Heart left ventricle (tissue), 16 donors: ENCODE data around the gene CACNA1S. TPM values are rescaled to one million over a fixed set of nuclear protein-coding genes. Genes with fewer than 3 reads are reported as not detected.

Experiments used
- ATAC-seq, 4 donors: fragments of 200-7000 bp; cut with Tn5 transposase; one replicate each; pipeline ENCODE4 v1.9.1; 2020 to 2022; ENCODE audit warnings: moderate library complexity in 4 of 4, mild to moderate bottlenecking in 3 of 4, moderate number of reproducible peaks in 1 of 4
- DNase-seq, 5 donors: peaks; one replicate each; pipeline ENCODE4 v3.0.0-alpha.2; 2020
- H3K27ac ChIP-seq, 12 donors: fragments of 200-600 bp; sonication (generic) in 4 of 12; one replicate each; pipeline versions ENCODE4 v1.5.0 to v1.8.0; 2016 to 2022; ENCODE audit warnings: mild to moderate bottlenecking in 2 of 12
- H3K27me3 ChIP-seq, 9 donors: fragments of 200-600 bp; sonication (generic) in 2 of 9; one replicate each; pipeline versions ENCODE4 v1.5.1 to v1.8.0; 2016 to 2022; ENCODE audit warnings: mild to moderate bottlenecking in 3 of 9
- H3K36me3 ChIP-seq, 9 donors: fragments of 200-600 bp; sonication (generic) in 2 of 9; one replicate each; pipeline versions ENCODE4 v1.5.0 to v1.8.0; 2018 to 2022; ENCODE audit warnings: mild to moderate bottlenecking in 2 of 9
- H3K4me1 ChIP-seq, 12 donors: fragments of 200-600 bp; sonication (generic) in 4 of 12; one replicate each; pipeline versions ENCODE4 v1.5.0 to v1.8.0; 2016 to 2022; ENCODE audit warnings: mild to moderate bottlenecking in 3 of 12
- H3K4me3 ChIP-seq, 12 donors: fragments of 200-600 bp; sonication (generic) in 4 of 12; one replicate each; pipeline versions ENCODE4 v1.5.0 to v1.8.0; 2017 to 2022; ENCODE audit warnings: mild to moderate bottlenecking in 9 of 12, moderate library complexity in 4 of 12
- H3K9me3 ChIP-seq, 12 donors: fragments of 200-600 bp; sonication (generic) in 4 of 12; one replicate each; pipeline versions ENCODE4 v1.5.0 to v1.8.0; 2016 to 2022; ENCODE audit warnings: mild to moderate bottlenecking in 1 of 12
- CTCF ChIP-seq, 12 donors: fragments of 200-600 bp; sonication (generic) in 4 of 12; IDR thresholded peaks; one replicate each; pipeline versions ENCODE4 v1.5.0 to v1.8.0; 2018 to 2022; ENCODE audit warnings: antibody characterized with exemption in 12 of 12, mild to moderate bottlenecking in 5 of 12
- POLR2A ChIP-seq, 2 donors: fragments of 450-650 bp; IDR thresholded peaks; one replicate each; pipeline ENCODE4 v1.6.1; 2017; ENCODE audit warnings: antibody characterized with exemption in 2 of 2, mild to moderate bottlenecking in 2 of 2, moderate library complexity in 2 of 2
- WGBS, 4 donors: extraction: QIAGEN DNeasy Blood & Tissue Kit in 2 of 4; methylation state at CpG; one replicate each; pipeline versions ENCODE4 v1.1.5 to v1.1.7; 2013 to 2018; 5-methylcytosine and 5-hydroxymethylcytosine counted together
- intact Hi-C, 10 donors: fragments of 100-400 bp; cut with DNase I; formaldehyde crosslinking; loops; one replicate each; pipeline versions ENCODE4 v1.11.1 to v1.14.2; 2022
- polyA plus RNA-seq, 2 donors: library from polyadenylated mRNA; stranded (reverse); fragments of 200-250 nt; gene quantifications; one replicate each; pipeline ENCODE4 v1.2.3, GENCODE V29; 2013
- total RNA-seq, 9 donors: library from RNA; depleted of rRNA in 2 of 9; stranded (reverse); fragments of >200 nt in 2 of 9; fragmentation: NEBNext Ultra II Directional in 3 of 9; extraction: Animal tissue kit (Norgen Biotek cat#: 25700) in 3 of 9; gene quantifications; one replicate each; pipeline versions ENCODE4 v1.1.0 to v1.2.4, GENCODE V29; 2016 to 2023
- donor health status: ischemic (EF 13 %, LVEDD 7.1; RV severe dilation, severe dysfunction).
- donor health status: healthy with polysubstance abuse.
- donor health status: DM: no; HTN: yes; CAD: no.
- donor health status: DM: no; HTN: no; CAD: no.
- donor health status: ischemic (EF 25% LVEDD 6.9; RV normal size, moderate dysfunction).
- donor health status: ischemic (EF 25% LVEDD 5.7; RV mildly dilated, moderate dysfunction).
- donor health status: healthy.
- donor health status: DM: yes; HTN: yes; CAD: no.
- donor health status: ischemic (EF 35%, LVEDD 5.7; RV mildly dilated, moderate dysfunction).
- donor health status: nonischemic (EF 11% LVEDD 7.7; RV severe dilation, severe dysfunction).
- donor health status: DM: yes; HTN: yes; CAD: no.
- donor health status: PGD.
- donor health status: ischemic (EF 29% LVEDD 5.4; RV normal size, mild dysfunction).
- donor health status: nonischemic (EF 23%, LVEDD 6.1; RV moderate dilation, normal function).

CACNA1S gene
- total and polyA plus RNA-seq, 11 donors, result not detected

DNA sequence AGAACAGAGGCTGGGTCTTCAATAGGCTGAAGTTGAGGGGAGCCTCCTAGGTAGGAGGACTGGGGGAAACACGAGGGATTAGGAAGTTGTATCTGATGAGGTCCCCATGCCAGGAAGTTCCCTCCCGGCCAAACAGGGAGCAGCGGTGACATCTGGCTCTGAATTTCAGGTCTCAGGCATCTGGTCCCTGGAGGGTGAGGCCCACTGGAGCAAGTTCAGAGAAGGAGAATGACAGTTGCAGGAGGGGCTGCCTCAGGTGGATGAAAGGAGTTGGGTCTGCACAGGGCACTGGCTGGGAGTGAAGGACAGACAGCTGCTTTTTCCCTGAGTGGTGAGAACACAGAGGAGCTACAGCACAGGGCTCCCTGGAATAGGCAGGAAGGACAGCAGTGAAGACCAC lies 32.9 kb upstream of the CACNA1S start:
- intact Hi-C loops, result no loop called here
- DNase-seq (no peak), ATAC-seq (no peak)
- 58 to 76% (median 60%) methylated on average over 3 of the region's 3 CpGs for WGBS, 4 donors
- no peaks in the 10 kb centered on the region for H3K9me3 ChIP-seq
- no peak overlapping the region for H3K4me3 ChIP-seq
- TF ChIP-seq POLR2A (IDR thresholded peaks at IDR 0.05), result no peak
- no peak for TF ChIP-seq CTCF (IDR thresholded peaks at IDR 0.05)
- no peak overlapping the region for H3K27ac ChIP-seq
- H3K36me3 ChIP-seq, result peaks cover 0 to 97% (median 82%) of the 10 kb centered on the region in 9 donors
- no peaks in the 10 kb centered on the region for H3K27me3 ChIP-seq
- H3K4me1 ChIP-seq, result peaks cover 0 to 12% (median 0%) of the 10 kb centered on the region in 12 donors

- Histone ChIP-seq H3K4me1 (peaks cover 0 to 12% (median 0%) of the 10 kb centered on the region in 12 donors), H3K4me3 (no peak overlapping the region), H3K27ac (no peak overlapping the region), H3K36me3 (peaks cover 0 to 97% (median 82%) of the 10 kb centered on the region in 9 donors), H3K9me3 (no peaks in the 10 kb centered on the region), H3K27me3 (no peaks in the 10 kb centered on the region)
- TF ChIP-seq POLR2A (IDR thresholded peaks at IDR 0.05) (no peak), CTCF (IDR thresholded peaks at IDR 0.05) (no peak)
- intact Hi-C loops, result no loop called here
- ATAC-seq, result no peak
- DNase-seq, result no peak
- WGBS, 4 donors, result 78 to 85% (median 81%) methylated on average over 5 of the region's 5 CpGs
Measured at GRCh38 chr1:201144701-201145100, 32.5 kb upstream of the CACNA1S start.

- no peak for TF ChIP-seq POLR2A (IDR thresholded peaks at IDR 0.05)
- TF ChIP-seq CTCF (IDR thresholded peaks at IDR 0.05), result no peak
- ATAC-seq (no peak), DNase-seq (no peak)
- Histone ChIP-seq H3K9me3 (no peaks in the 10 kb centered on the region), H3K4me3 (no peak overlapping the region), H3K4me1 (peaks cover 0 to 12% (median 0%) of the 10 kb centered on the region in 12 donors), H3K27ac (no peak overlapping the region), H3K36me3 (peaks cover 0 to 97% (median 80%) of the 10 kb centered on the region in 9 donors), H3K27me3 (no peaks in the 10 kb centered on the region)
- intact Hi-C loops, result no loop called here
- WGBS, 4 donors, result 88 to 91% (median 89%) methylated on average over 18 of the region's 18 CpGs
Measured at GRCh38 chr1:201143726-201144635, 31.8 kb upstream of the CACNA1S start.

DNA sequence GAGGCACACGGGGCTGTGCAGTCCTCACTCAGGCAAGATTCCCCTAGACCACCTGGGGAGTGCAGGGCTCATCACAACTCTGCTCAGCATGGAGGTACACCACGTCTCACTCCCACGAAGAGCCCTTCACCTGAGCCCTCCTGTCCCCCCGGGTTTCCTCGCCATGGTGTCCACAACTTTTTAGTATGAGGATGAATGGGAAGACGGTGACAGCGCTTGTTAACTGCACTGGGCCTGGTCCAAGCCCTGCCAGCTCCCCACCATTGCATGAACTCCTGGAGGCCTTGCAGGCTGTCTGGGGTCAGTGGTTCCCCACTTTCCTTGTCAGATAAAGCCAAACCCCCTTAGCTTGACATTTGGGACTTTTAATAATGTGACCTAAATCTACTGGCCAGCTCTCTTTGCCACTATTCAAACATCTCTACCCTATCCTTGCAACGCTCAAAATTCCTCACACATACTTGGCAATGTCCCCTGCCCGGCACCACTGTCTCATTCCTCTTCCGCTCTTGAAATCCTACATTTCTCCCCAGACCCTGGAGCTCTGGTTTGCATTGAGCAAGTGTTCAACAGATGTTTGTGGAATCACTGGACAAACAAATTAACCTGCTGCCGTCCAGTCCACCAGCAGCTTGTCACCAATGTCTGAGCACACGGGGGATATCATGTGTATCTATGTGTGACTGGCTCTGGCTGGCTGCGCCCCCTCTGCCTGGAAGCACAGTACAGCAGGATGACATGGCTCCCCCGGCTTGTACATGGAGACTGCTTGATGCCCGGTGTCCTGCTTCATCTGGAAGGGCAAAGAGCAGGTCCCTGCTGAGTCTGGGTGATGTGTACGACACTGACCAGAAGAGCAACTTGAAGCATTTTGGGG lies 30.9 kb upstream of the CACNA1S start:
- TF ChIP-seq CTCF (IDR thresholded peaks at IDR 0.05), result no peak
- no peak for TF ChIP-seq POLR2A (IDR thresholded peaks at IDR 0.05)

More for the DNA sequence above, 30.9 kb upstream of the CACNA1S start:
- Histone ChIP-seq H3K27me3 (no peaks in the 10 kb centered on the region), H3K4me3 (no peak overlapping the region), H3K4me1 (peaks cover 0 to 17% (median 0%) of the 10 kb centered on the region in 12 donors), H3K27ac (no peak overlapping the region), H3K9me3 (no peaks in the 10 kb centered on the region), H3K36me3 (peaks cover 0 to 95% (median 73%) of the 10 kb centered on the region in 9 donors)
- intact Hi-C loops, result no loop called here
- ATAC-seq, result no peak
- no peak for DNase-seq
- WGBS, 4 donors, result 87 to 92% (median 88%) methylated on average over 15 to 16 of the region's 16 CpGs
